GM23338 (cell line): ENCODE results near the gene DDI2. TPM values are rescaled to one million over a fixed set of nuclear protein-coding genes. Genes with fewer than 3 reads are reported as not detected.

ENCODE experiments used
- ATAC-seq: fragments of 200-7000 bp; cut with Tn5 transposase; 3 replicates; pipeline ENCODE4 v1.9.1; 2020
- DNase-seq: peaks from one replicate; pipeline ENCODE4 v3.0.0-alpha.2; 2015; ENCODE audit warnings: low spot score
- H2AFZ ChIP-seq: fragments of 200-600 bp; sonication (generic); 2 replicates; pipeline ENCODE4 v1.8.0; 2016; ENCODE audit warnings: antibody characterized with exemption, mild to moderate bottlenecking, moderate library complexity
- H3F3A ChIP-seq: fragments of 200-600 bp; sonication (generic); replicated peaks from 2 replicates; pipeline ENCODE4 v1.8.0; 2017; ENCODE audit warnings: antibody characterized with exemption, mixed run types, low read depth
- H3K27ac ChIP-seq: fragments of 200-600 bp; sonication (generic); 2 replicates; pipeline ENCODE4 v1.6.1; 2016; ENCODE audit warnings: low read depth
- H3K27me3 ChIP-seq: fragments of 200-600 bp; sonication (generic); 2 replicates; pipeline ENCODE4 v1.8.0; 2016; ENCODE audit warnings: mild to moderate bottlenecking, mixed run types, moderate library complexity; ENCODE audit not compliant: insufficient read depth
- H3K36me3 ChIP-seq: fragments of 200-600 bp; sonication (generic); 2 replicates; pipeline ENCODE4 v1.8.0; 2016; ENCODE audit warnings: mild to moderate bottlenecking; ENCODE audit not compliant: insufficient read depth
- H3K4me1 ChIP-seq: fragments of 200-600 bp; sonication (generic); 2 replicates; pipeline ENCODE4 v1.8.0; 2016; ENCODE audit warnings: mild to moderate bottlenecking, moderate library complexity; ENCODE audit not compliant: insufficient read depth
- H3K4me2 ChIP-seq: fragments of 200-600 bp; sonication (generic); 2 replicates; pipeline ENCODE4 v1.7.1; 2017; ENCODE audit warnings: mixed run types
- H3K4me3 ChIP-seq: fragments of 200-600 bp; sonication (generic); 2 replicates; pipeline ENCODE4 v1.6.1; 2016; ENCODE audit warnings: mixed run types
- H3K79me2 ChIP-seq: fragments of 200-600 bp; sonication (generic); replicated peaks from 2 replicates; pipeline ENCODE4 v1.8.0; 2017; ENCODE audit warnings: mild to moderate bottlenecking; ENCODE audit not compliant: insufficient read depth
- H3K9me2 ChIP-seq: fragments of 200-600 bp; sonication (generic); 2 replicates; pipeline ENCODE4 v1.8.0; 2017; ENCODE audit not compliant: insufficient read depth
- H4K20me1 ChIP-seq: fragments of 200-600 bp; sonication (generic); replicated peaks from 2 replicates; pipeline ENCODE4 v1.8.0; 2017; ENCODE audit warnings: mild to moderate bottlenecking; ENCODE audit not compliant: insufficient read depth
- H3K27ac Mint-ChIP-seq: 2 replicates; pipeline ENCODE4 v1.8.0; 2020; ENCODE audit warnings: inconsistent platforms, mild to moderate bottlenecking, moderate library complexity, mixed read lengths
- H3K27me3 Mint-ChIP-seq: 3 replicates; pipeline ENCODE4 v1.8.0; 2022; ENCODE audit warnings: low read depth, mild to moderate bottlenecking, moderate library complexity, mixed read lengths, inconsistent platforms; ENCODE audit not compliant: insufficient read depth, poor library complexity
- H3K36me3 Mint-ChIP-seq: 3 replicates; pipeline ENCODE4 v1.8.0; 2021; ENCODE audit warnings: low read depth, mild to moderate bottlenecking, inconsistent platforms, moderate library complexity, mixed read lengths
- H3K4me1 Mint-ChIP-seq: 3 replicates; pipeline ENCODE4 v1.8.0; 2020; ENCODE audit warnings: mild to moderate bottlenecking, inconsistent platforms, mixed read lengths
- H3K4me3 Mint-ChIP-seq: 3 replicates; pipeline ENCODE4 v1.8.0; 2021; ENCODE audit warnings: moderate library complexity, mild to moderate bottlenecking, inconsistent platforms, mixed read lengths
- H3K9me3 Mint-ChIP-seq: 3 replicates; pipeline ENCODE4 v1.8.0; 2020; ENCODE audit warnings: moderate library complexity, mild to moderate bottlenecking, inconsistent platforms, mixed read lengths
- CREB1 ChIP-seq: fragments of 250-450 bp; sonication (Bioruptor Pico); IDR thresholded peaks from 2 replicates; pipeline ENCODE4 v1.5.0; 2020; ENCODE audit warnings: low read depth, mild to moderate bottlenecking, moderate library complexity
- ETS1 ChIP-seq: IDR thresholded peaks from 2 replicates; pipeline ENCODE4 v1.6.1; 2016; ENCODE audit warnings: antibody characterized with exemption
- EZH2 ChIP-seq: fragments of 200-600 bp; sonication (generic); IDR thresholded peaks from one replicate; pipeline ENCODE4 v1.8.0; 2017; ENCODE audit warnings: antibody characterized with exemption, mild to moderate bottlenecking, low read depth; ENCODE audit not compliant: unreplicated experiment
- EZH2phosphoT487 ChIP-seq: fragments of 200-600 bp; sonication (generic); IDR thresholded peaks from one replicate; pipeline ENCODE4 v1.8.1; 2018; ENCODE audit warnings: antibody characterized with exemption; ENCODE audit not compliant: unreplicated experiment
- JUNB ChIP-seq: IDR thresholded peaks from one replicate; pipeline ENCODE4 v1.6.1; 2016; ENCODE audit warnings: antibody characterized with exemption; ENCODE audit not compliant: unreplicated experiment
- NANOG ChIP-seq: IDR thresholded peaks from 2 replicates; pipeline ENCODE4 v1.6.1; 2016; ENCODE audit warnings: antibody characterized with exemption, borderline replicate concordance
- POLR2AphosphoS5 ChIP-seq: IDR thresholded peaks from 2 replicates; pipeline ENCODE4 v1.6.1; 2016; ENCODE audit warnings: antibody characterized with exemption, low read depth
- REST ChIP-seq: IDR thresholded peaks from one replicate; pipeline ENCODE4 v1.6.1; 2018; ENCODE audit warnings: antibody characterized with exemption; ENCODE audit not compliant: unreplicated experiment
- STAT1 ChIP-seq: IDR thresholded peaks from one replicate; pipeline ENCODE4 v1.6.1; 2016; ENCODE audit warnings: antibody characterized with exemption; ENCODE audit not compliant: unreplicated experiment
- ZNF114 ChIP-seq: fragments of 250-450 bp; sonication (Bioruptor Pico); IDR thresholded peaks from 2 replicates; pipeline ENCODE4 v1.5.0; 2020; ENCODE audit warnings: mild to moderate bottlenecking, moderate library complexity
- ZNF331 ChIP-seq: fragments of 250-450 bp; sonication (Bioruptor Pico); IDR thresholded peaks from 2 replicates; pipeline ENCODE4 v1.5.0; 2020; ENCODE audit warnings: low read depth, mild to moderate bottlenecking, moderate library complexity
- polyA plus RNA-seq: library from polyadenylated mRNA; unstranded; fragments of >200 nt; fragmentation: Nextera tagmentation; extraction: Ambion mirVana; gene quantifications from 2 replicates; pipeline ENCODE4 v1.2.1, GENCODE V29; 2016
- total RNA-seq: library from RNA; depleted of rRNA; stranded (reverse); fragments of >200 nt; shearing (Covaris generic); gene quantifications from 2 replicates; pipeline ENCODE4 v1.2.3, GENCODE V29; 2014
- TF ChIP-seq, protein P1 (sequence below): fragments of 250-450 bp; sonication (Bioruptor Pico); IDR thresholded peaks from 2 replicates; pipeline ENCODE4 v1.5.0; 2020; ENCODE audit warnings: mild to moderate bottlenecking, moderate library complexity
- TF ChIP-seq, protein P2 (sequence below), 2 experiments: fragments of 200-600 bp in 1 of 2; sonication (generic) in 1 of 2; conservative IDR thresholded peaks; 2 replicates each; pipeline versions ENCODE4 v1.5.1 to v1.6.1; 2016 to 2017; ENCODE audit warnings: antibody characterized with exemption in 2 of 2, low read depth in 2 of 2, mild to moderate bottlenecking in 2 of 2, moderate library complexity in 1 of 2

The DDI2 gene
- total and polyA plus RNA-seq, 2 experiments from 2014 or later: 8.0 to 43.3 TPM

GRCh38 chr1:15637826-15638225 lies 20.6 kb downstream of the DDI2 start:
- Histone ChIP-seq H3K4me1 (no peaks in the 10 kb centered on the region), H4K20me1 (peaks cover 20% of the 10 kb centered on the region), H3K4me2 (no peak overlapping the region), H3K27me3 (no peaks in the 10 kb centered on the region), H3K79me2 (peaks cover 14% of the 10 kb centered on the region; the same call in 1 of the 2 replicates), H3F3A (peaks cover 22% of the 10 kb centered on the region; the same call in 1 of the 2 replicates), H3K4me3 (no peak overlapping the region), H2AFZ (no peak overlapping the region), H3K9me2 (no peaks in the 10 kb centered on the region), H3K36me3 (peaks cover 61% of the 10 kb centered on the region), H3K27ac (no peak overlapping the region)
- Mint-ChIP-seq H3K4me3 (no peak overlapping the region), H3K27ac (no peak overlapping the region), H3K36me3 (peaks cover 83% of the 10 kb centered on the region), H3K9me3 (no peaks in the 10 kb centered on the region), H3K4me1 (no peaks in the 10 kb centered on the region), H3K27me3 (peaks cover 2% of the 10 kb centered on the region)
- DNase-seq (no peak), ATAC-seq (no peak)
- TF ChIP-seq, protein P1, sequence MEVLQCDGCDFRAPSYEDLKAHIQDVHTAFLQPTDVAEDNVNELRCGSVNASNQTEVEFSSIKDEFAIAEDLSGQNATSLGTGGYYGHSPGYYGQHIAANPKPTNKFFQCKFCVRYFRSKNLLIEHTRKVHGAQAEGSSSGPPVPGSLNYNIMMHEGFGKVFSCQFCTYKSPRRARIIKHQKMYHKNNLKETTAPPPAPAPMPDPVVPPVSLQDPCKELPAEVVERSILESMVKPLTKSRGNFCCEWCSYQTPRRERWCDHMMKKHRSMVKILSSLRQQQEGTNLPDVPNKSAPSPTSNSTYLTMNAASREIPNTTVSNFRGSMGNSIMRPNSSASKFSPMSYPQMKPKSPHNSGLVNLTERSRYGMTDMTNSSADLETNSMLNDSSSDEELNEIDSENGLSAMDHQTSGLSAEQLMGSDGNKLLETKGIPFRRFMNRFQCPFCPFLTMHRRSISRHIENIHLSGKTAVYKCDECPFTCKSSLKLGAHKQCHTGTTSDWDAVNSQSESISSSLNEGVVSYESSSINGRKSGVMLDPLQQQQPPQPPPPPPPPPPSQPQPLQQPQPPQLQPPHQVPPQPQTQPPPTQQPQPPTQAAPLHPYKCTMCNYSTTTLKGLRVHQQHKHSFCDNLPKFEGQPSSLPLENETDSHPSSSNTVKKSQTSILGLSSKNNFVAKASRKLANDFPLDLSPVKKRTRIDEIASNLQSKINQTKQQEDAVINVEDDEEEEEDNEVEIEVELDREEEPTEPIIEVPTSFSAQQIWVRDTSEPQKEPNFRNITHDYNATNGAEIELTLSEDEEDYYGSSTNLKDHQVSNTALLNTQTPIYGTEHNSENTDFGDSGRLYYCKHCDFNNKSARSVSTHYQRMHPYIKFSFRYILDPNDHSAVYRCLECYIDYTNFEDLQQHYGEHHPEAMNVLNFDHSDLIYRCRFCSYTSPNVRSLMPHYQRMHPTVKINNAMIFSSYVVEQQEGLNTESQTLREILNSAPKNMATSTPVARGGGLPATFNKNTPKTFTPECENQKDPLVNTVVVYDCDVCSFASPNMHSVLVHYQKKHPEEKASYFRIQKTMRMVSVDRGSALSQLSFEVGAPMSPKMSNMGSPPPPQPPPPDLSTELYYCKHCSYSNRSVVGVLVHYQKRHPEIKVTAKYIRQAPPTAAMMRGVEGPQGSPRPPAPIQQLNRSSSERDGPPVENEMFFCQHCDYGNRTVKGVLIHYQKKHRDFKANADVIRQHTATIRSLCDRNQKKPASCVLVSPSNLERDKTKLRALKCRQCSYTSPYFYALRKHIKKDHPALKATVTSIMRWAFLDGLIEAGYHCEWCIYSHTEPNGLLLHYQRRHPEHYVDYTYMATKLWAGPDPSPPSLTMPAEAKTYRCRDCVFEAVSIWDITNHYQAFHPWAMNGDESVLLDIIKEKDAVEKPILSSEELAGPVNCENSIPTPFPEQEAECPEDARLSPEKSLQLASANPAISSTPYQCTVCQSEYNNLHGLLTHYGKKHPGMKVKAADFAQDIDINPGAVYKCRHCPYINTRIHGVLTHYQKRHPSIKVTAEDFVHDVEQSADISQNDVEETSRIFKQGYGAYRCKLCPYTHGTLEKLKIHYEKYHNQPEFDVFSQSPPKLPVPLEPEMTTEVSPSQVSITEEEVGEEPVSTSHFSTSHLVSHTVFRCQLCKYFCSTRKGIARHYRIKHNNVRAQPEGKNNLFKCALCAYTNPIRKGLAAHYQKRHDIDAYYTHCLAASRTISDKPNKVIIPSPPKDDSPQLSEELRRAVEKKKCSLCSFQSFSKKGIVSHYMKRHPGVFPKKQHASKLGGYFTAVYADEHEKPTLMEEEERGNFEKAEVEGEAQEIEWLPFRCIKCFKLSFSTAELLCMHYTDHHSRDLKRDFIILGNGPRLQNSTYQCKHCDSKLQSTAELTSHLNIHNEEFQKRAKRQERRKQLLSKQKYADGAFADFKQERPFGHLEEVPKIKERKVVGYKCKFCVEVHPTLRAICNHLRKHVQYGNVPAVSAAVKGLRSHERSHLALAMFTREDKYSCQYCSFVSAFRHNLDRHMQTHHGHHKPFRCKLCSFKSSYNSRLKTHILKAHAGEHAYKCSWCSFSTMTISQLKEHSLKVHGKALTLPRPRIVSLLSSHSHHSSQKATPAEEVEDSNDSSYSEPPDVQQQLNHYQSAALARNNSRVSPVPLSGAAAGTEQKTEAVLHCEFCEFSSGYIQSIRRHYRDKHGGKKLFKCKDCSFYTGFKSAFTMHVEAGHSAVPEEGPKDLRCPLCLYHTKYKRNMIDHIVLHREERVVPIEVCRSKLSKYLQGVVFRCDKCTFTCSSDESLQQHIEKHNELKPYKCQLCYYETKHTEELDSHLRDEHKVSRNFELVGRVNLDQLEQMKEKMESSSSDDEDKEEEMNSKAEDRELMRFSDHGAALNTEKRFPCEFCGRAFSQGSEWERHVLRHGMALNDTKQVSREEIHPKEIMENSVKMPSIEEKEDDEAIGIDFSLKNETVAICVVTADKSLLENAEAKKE (CRISPR knock-in tag): no peak
- no peak for TF ChIP-seq STAT1
- TF ChIP-seq EZH2: no peak
- TF ChIP-seq POLR2AphosphoS5: no peak
- TF ChIP-seq ETS1: no peak
- TF ChIP-seq JUNB: no peak
- no peak for TF ChIP-seq ZNF331 (CRISPR knock-in tag)
- no peak for TF ChIP-seq NANOG
- no peak for TF ChIP-seq ZNF114 (CRISPR knock-in tag)
- no peak for TF ChIP-seq REST
- no peak for TF ChIP-seq CREB1 (CRISPR knock-in tag)
- TF ChIP-seq, protein P2, sequence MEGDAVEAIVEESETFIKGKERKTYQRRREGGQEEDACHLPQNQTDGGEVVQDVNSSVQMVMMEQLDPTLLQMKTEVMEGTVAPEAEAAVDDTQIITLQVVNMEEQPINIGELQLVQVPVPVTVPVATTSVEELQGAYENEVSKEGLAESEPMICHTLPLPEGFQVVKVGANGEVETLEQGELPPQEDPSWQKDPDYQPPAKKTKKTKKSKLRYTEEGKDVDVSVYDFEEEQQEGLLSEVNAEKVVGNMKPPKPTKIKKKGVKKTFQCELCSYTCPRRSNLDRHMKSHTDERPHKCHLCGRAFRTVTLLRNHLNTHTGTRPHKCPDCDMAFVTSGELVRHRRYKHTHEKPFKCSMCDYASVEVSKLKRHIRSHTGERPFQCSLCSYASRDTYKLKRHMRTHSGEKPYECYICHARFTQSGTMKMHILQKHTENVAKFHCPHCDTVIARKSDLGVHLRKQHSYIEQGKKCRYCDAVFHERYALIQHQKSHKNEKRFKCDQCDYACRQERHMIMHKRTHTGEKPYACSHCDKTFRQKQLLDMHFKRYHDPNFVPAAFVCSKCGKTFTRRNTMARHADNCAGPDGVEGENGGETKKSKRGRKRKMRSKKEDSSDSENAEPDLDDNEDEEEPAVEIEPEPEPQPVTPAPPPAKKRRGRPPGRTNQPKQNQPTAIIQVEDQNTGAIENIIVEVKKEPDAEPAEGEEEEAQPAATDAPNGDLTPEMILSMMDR (conservative IDR thresholded peaks at IDR 0.05; ENCODE audit: low read depth in 2 of 2): no peak
- no peak for TF ChIP-seq EZH2phosphoT487
